HFF-Myc (cell line): ENCODE data around the gene PAWR.
"Not testable (repeated sequence)": the region's sequence is repeated elsewhere in the genome, so short reads cannot be mapped to it uniquely, and the experiment has no call there.

Experiments used
- DNase-seq: peaks from one replicate; pipeline ENCODE4 v3.0.0-alpha.2; 2011; ENCODE audit warnings: low read depth; ENCODE audit errors: extremely low read depth
- H3K4me3 ChIP-seq: replicated peaks from 2 replicates; pipeline ENCODE4 v1.5.1; 2011; ENCODE audit warnings: low read depth, mild to moderate bottlenecking, control low read depth, low read length
- TF ChIP-seq, protein P1 (sequence below): IDR thresholded peaks from 2 replicates; pipeline ENCODE4 v1.5.1; 2012; ENCODE audit warnings: mild to moderate bottlenecking, low read depth, low read length, control low read depth; ENCODE audit errors: missing control alignments

The PAWR gene

DNA sequence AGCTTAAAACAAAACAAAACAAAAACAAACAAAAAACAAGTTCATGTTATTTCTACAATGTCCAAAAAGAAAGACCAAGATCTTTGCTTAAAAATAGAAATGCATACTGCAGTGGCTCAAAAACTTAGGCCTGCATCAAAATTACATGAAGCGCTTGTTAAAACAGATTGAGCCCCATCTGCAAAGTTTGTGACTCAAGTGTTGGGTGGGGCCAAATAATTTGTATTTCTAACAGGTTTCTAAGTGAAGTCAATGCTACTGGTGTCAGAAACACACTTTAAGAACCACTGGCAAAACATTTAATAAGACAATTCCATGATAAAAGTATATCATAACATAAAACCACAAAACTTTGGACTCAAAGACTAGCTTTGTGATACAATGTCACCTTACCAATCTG, 105.6 kb downstream of the PAWR start:
- H3K4me3 ChIP-seq = no peak overlapping the region
- DNase-seq = no peak
- TF ChIP-seq, protein P1, sequence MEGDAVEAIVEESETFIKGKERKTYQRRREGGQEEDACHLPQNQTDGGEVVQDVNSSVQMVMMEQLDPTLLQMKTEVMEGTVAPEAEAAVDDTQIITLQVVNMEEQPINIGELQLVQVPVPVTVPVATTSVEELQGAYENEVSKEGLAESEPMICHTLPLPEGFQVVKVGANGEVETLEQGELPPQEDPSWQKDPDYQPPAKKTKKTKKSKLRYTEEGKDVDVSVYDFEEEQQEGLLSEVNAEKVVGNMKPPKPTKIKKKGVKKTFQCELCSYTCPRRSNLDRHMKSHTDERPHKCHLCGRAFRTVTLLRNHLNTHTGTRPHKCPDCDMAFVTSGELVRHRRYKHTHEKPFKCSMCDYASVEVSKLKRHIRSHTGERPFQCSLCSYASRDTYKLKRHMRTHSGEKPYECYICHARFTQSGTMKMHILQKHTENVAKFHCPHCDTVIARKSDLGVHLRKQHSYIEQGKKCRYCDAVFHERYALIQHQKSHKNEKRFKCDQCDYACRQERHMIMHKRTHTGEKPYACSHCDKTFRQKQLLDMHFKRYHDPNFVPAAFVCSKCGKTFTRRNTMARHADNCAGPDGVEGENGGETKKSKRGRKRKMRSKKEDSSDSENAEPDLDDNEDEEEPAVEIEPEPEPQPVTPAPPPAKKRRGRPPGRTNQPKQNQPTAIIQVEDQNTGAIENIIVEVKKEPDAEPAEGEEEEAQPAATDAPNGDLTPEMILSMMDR = no peak

DNA sequence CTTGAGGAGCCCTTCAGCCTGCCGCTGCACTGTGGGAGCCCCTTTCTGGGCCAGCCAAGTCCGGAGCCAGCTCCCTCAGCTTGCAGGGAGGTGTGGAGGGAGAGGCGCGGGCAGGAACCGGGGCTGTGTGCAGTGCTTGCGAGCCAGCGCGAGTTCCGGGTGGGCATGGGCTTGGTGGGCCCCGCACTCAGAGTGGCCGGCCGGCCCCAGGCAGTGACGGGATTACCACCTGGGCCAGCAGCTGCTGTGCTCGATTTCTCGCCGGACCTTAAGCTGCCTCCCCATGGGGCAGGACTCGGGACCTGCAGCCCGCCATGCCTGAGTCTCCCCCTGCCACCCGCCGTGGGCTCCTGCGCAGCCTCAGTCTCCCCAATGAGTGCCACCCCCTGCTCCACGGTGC, 116.9 kb downstream of the PAWR start:
- no peak for DNase-seq
- TF ChIP-seq, protein P1 = no peak
- no peak overlapping the region for H3K4me3 ChIP-seq

DNA sequence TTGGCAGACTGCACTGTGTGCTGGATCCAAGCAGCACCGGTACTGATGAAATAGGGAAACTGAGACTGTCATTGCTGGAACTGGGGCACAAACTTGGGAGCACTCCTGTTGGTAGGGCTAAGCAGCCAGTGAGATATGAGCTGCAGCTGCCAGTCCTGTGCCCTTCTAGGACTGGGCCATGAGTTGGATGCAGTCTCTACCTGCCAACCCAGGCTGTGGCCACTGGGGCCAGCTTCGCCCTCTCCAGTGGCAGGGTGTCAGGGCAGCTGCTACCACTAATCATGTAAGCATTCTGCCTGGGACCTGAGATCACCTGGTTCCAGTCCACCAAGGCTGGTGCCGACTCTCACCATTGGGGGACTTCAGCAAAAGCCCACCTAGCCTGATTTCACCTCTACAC, 121.1 kb downstream of the PAWR start:
- no peak overlapping the region for H3K4me3 ChIP-seq
- no peak for DNase-seq
- TF ChIP-seq, protein P1 = no peak

DNA sequence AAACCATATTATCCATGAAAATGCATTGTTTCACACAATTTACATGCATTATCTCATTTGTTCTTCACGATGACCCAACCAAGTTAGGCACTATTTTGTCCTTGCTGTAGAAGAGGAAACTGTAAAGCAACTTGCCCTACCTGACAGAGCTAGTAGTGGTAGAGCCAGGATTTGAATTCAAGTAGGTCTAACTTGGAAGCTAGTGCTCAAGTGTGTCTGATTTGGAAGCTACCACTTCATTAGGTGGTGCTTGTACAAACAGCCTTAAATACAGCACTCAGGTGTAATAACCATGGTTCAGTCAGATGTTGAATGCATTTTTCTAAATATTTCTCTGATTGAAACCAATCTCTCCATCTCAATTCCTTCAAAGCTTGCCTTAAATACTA, 123.6 kb downstream of the PAWR start:
- TF ChIP-seq, protein P1 = no peak
- DNase-seq = no peak
- H3K4me3 ChIP-seq = no peak overlapping the region

DNA sequence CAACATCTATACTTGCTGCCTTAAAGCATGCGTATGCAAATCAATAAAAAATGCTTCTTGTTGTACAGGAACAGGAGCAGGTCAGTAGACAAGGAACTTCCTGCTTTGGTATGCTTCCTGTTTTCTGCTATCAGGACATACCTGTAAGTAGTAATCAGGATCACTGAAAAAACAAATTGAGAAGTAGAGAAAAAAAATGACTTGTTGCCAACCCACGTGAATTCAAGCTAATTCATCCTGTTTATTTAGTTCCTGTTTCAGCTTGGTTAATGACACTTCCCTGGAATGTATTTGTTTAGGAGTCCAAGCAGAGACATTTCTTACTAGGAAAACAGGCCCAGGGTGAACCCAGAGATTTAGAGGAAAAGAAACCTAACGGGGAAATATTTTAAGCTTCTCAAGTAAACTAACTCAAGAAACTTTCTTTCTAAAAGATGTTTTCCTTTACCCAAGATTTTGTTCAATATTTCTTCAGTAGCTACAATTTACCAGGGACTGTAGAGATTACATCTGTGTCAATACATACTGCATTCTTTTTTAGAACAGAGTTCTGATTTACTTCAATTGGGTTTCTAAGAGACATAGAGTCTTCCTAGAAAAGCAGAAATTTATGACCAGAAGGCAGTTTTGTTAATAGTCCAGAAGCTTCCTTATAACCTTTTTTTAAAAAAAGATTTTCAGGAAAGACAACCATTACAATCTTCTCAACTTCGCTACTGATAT, 124.2 kb downstream of the PAWR start:
- TF ChIP-seq, protein P1 = no peak

DNA sequence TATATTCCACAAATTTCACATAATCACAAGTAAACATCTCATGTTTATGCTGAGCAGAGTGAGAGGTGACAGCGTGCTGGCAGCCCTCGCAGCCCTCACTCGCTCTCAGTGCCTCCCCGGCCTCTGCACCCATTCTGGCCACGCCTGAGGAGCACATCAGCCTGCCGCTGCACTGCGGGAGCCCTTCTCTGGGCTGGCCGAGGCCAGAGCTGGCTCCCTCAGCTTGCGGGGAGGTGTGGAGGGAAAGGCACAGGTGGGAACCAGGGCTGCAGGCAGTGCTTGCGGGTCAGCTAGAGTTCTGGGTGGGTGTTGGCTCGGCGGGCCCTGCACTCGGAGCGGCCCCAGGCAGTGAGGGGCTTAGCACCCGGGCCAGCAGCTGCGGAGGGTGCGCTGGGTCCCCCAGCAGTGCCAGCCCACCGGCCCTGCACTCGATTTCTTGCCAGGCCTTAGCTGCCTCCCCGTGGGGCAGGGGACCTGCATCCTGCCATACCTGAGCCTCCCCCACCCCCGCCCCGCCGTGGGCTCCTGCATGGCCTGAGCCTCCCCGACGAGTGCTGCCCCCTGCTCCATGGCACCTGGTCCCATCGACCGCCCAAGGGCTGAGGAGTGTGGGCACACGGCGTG, 125.9 kb downstream of the PAWR start:
- DNase-seq, H3K4me3 ChIP-seq: not testable (repeated sequence)

More for the DNA sequence above, 124.2 kb downstream of the PAWR start:
- DNase-seq = no peak
- H3K4me3 ChIP-seq = no peak overlapping the region

DNA sequence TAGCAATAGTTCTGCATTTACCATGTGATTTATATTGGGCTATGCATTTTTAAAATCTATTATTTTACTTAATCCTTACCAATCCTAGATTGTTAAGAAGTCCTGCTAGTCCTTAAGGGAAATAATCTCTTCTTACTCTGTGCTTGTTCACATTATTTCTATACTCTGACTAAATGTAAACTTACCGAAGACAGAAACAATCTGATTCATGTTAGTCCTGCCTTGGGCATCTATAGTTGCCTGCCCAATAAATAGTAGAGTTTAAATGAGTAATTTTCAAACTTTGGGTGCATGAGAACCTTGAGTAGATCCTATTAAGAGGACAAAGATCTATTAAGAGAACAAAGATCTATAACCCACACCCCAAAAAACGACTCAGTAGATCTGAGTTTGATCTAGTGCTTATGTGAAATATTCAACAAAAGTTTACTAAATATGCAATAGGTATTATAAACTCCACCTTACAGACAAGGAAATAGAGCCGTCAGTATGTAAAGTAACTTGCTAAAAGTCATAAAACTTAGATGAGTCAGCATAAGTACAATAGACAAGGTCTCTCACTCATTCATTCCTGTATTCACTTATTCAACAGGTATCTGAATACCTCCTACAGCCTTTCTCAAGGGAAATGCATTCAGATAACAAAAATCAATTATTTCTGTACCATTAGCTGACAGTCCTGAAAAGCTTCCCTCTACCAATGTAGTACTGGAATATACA, 127.6 kb downstream of the PAWR start:
- DNase-seq = no peak
- TF ChIP-seq, protein P1 = no peak
- no peak overlapping the region for H3K4me3 ChIP-seq
